Erythroblast (primary cell): ENCODE data around the gene IL13.

ENCODE experiments used
- GATA1 ChIP-seq: IDR thresholded peaks from 2 replicates; pipeline ENCODE4 v1.6.1; 2011; ENCODE audit warnings: low read depth, mild to moderate bottlenecking, control low read depth, low read length, moderate library complexity
- POLR2A ChIP-seq: IDR thresholded peaks from 2 replicates; pipeline ENCODE4 v1.6.1; 2011; ENCODE audit warnings: mild to moderate bottlenecking, low read length

GRCh38 chr5:132662925-132663770, 5.2 kb downstream of the IL13 start:
- no peak for TF ChIP-seq POLR2A
- no peak for TF ChIP-seq GATA1
